HG02763 (cell line): ENCODE measurements around the gene YIPF5.

Source experiments
- ATAC-seq: cut with Tn5 transposase; IDR thresholded peaks from one replicate; pipeline ENCODE4 v1.9.1; 2021; ENCODE audit warnings: mild to moderate bottlenecking, moderate library complexity; ENCODE audit not compliant: unreplicated experiment

The YIPF5 gene

GRCh38 chr5:144183254-144183889, 12.9 kb upstream of the YIPF5 start:
- ATAC-seq = no peak

DNA sequence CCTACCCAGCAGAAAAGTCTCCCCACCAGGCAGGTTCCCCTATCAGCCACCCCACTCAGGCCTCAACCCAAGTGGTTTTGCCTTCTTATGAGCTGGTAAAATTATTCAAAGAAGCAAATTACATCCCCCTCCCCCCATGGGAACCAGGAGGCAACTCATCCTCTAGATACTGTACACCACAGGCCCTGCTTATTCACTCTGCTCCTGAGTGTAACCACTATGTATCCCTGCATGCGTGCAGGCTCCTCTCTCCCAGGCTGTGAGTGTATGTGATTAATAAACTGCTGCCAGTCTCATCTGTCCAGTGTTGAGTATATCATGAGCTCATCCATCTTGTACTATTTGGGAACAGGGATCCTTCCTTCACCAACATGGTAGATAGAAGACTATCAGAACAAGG, 8.8 kb upstream of the YIPF5 start:
- no peak for ATAC-seq

DNA sequence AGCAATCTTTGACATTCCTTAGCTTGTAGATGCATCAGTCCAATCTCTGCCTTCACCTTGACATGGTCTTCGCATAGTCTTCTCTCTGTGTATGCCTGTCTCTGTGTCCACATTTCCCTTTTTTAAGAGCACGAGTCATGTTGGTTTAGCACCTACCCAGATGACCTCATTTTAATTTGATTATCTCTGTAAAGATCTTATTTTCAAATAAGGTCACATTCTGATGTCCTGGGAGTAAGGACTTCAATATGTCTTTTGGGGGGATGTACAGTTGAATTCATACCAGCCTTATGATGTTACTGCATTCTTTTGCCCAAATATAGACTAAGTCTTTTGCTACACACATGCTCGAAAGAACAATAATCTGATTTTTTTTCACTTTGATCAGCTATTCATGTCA, 7.1 kb upstream of the YIPF5 start:
- no peak for ATAC-seq

- ATAC-seq = no peak
These were observed 3.3 kb upstream of the YIPF5 start for GRCh38 chr5:144173766-144174165.

DNA sequence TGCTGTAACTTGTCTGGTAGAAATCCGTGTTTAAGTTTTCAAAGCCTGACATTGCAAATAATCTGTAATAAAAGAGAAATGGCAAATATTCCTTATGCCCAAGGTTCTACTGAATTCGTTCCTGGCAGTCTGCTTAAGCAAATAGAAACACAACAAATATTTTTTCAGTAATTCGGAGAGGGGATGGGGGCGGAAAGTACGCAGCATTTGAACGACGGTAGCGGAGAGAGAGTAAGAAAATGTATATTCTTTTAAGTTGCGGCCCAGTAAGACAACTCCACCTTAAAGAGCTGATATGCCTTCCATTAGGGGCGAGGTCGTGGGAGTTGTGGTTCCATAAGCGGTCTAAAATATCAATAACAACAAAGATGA, 569 bp downstream of the YIPF5 start:
- no peak for ATAC-seq

GRCh38 chr5:144167998-144168397, 2.5 kb downstream of the YIPF5 start:
- no peak for ATAC-seq

DNA sequence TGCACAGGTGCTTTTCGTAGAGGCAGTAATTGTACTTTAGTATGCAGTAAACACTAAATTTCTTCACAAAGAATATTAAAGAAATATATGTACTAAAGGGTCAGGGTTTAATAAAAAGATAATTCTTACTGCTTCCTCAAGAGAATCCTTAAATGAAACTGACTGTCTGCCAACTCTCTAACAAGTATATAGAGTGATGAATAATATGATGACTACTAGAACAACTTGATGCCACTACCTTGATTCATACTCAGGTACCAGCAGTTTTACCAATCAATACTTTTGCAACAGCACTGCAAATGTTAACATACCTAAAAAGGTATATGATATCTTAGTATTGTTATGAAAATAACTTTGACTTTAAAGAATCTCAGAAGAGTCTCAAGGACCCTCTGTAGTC, 3.8 kb downstream of the YIPF5 start:
- ATAC-seq = no peak

DNA sequence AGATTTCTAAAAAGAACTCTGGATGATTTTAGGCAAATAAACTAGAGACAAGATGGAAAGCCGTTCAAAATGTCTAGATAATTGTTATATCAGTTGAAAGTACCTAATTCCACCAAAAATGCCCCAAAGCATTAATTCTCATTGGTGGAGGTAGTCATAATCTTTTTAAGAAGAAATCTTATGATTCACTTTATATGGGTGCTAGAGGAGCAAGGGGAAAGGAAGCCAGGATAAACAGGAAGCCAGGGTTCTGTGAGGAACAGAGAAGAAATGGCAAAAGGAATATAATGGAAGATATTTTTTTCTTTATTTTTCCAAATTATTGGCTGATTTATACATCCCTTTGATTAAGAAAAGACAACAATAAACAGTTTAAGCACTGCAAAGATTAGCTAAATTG, 7.8 kb downstream of the YIPF5 start:
- no peak for ATAC-seq

DNA sequence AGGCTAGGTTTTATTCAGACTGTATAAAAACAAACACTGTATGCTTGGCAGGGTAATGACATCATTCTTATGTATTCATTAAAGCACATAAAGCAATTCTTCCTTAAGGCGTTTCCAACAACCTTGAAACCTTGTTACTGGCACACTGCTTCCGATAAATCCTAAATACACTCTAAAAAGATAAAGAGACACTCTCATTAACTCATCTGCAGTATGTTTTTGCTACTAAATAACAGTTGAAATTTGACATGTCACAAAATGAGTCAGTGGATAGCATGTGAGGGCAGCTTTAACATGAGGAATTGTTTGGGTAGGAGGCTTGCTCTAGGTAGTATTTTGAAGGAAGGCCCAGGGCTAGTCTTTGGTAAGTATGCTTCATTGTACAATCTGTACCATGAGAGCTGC, 13.7 kb downstream of the YIPF5 start:
- no peak for ATAC-seq

GRCh38 chr5:144151026-144151425, 19.4 kb downstream of the YIPF5 start:
- no peak for ATAC-seq

GRCh38 chr5:144144956-144145751, 25.3 kb downstream of the YIPF5 start:
- no peak for ATAC-seq

DNA sequence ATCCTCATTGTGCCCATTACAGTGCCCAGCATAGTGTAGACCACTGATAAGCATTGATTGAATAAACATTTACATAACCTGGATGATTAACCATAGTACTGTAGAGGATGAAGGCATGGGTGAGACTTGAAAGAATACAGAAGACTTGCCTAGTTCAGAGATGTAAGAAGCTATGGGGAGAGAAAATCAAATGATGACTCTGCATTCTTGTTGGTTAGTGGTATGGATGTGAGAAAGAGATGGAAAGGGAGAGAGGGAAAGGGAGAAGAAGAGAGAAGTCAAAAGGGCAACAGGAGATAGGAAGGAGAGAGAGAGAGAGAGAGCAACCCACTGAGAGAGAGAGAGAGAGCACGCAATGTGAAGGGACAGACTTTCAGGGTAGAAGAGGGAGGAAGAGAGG, 26.8 kb downstream of the YIPF5 start:
- ATAC-seq = no peak

GRCh38 chr5:144142824-144143162, 27.7 kb downstream of the YIPF5 start:
- ATAC-seq = no peak

DNA sequence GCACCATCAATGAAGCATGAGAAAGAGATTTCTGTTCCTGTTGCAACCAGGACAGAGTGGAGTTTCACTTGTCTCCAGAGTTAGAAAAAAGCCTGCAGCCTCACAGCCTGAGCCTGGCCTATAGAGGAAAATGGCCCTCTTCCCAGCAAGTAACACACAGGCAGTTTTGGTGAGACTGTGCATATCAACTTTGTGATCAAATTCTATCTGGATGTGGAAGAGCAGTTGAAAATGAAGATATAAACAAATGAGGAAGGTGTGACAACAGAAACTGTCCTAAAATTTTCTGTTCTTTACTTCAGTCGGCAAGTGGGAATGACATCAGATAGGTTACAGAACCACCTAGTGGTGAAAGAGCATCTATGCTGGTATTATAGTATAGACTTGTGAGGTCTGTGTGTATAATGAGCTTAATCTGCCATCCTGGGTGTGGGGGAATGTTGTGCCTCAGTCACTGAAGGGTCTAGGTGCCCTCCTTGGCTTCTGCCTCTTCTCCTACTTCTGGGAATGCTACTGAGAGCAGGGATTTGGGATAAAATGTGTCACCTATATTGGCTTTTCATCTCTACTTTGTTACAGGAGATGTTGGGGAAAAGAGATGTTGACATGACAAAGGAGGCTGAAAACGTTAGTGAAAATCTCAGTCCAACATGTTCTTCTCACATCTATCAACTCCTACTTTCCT, 28.2 kb downstream of the YIPF5 start:
- peak; percentile 96 for ATAC-seq

DNA sequence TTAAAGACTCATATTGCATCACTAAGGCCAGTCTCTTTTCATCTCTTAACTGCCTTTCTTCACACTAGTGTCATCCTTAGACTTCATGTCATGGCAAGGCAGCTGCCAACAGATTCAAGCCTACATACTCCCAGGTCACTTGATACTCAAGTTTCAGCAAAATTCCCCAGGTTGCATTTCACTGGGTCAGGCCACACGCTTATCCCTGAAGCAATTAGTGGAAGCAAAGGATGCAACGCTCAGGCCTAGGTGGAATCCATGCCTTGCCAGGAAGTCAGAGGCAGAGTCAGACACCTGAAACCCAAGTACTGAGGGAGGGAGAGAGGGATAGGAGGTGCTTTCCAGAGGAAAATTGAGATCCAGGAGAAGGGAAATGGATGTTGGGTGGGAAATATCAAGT, 28.9 kb downstream of the YIPF5 start:
- ATAC-seq = no peak

DNA sequence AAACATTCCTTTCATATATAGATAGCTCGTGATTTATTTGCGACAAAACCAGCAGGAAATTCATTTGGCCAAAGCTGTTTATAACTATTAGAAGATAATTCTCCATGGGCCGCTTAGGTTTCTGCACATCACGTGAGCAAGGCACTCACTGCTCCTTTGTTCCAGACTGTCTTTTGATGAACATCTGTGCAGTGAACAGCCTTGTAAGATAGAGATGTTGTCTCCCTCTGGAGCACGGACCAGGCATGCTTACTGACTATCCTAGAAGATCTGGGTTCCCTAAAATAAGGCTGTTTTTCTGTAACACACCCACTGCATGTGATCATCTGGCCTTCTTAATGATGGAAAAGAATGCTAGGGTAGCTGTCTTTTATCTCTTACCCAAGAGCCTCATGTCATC, 30.9 kb downstream of the YIPF5 start:
- ATAC-seq = no peak

- no peak for ATAC-seq
These were observed 35.2 kb downstream of the YIPF5 start for GRCh38 chr5:144135113-144135762.

GRCh38 chr5:144134194-144134826, 36.1 kb downstream of the YIPF5 start:
- no peak for ATAC-seq

- ATAC-seq = no peak
These were observed 37.3 kb downstream of the YIPF5 start for GRCh38 chr5:144133050-144133633.

GRCh38 chr5:144131261-144131660, 39.2 kb downstream of the YIPF5 start:
- no peak for ATAC-seq

GRCh38 chr5:144130306-144130705, 40.2 kb downstream of the YIPF5 start:
- no peak for ATAC-seq
